ENCODE results near the gene GLA. TPM values are rescaled to one million over a fixed set of nuclear protein-coding genes. Genes with fewer than 3 reads are reported as not detected.

Gene GLA
- total RNA-seq, 2 donors from 2014 or later: 9.7 to 11.8 TPM

DNA sequence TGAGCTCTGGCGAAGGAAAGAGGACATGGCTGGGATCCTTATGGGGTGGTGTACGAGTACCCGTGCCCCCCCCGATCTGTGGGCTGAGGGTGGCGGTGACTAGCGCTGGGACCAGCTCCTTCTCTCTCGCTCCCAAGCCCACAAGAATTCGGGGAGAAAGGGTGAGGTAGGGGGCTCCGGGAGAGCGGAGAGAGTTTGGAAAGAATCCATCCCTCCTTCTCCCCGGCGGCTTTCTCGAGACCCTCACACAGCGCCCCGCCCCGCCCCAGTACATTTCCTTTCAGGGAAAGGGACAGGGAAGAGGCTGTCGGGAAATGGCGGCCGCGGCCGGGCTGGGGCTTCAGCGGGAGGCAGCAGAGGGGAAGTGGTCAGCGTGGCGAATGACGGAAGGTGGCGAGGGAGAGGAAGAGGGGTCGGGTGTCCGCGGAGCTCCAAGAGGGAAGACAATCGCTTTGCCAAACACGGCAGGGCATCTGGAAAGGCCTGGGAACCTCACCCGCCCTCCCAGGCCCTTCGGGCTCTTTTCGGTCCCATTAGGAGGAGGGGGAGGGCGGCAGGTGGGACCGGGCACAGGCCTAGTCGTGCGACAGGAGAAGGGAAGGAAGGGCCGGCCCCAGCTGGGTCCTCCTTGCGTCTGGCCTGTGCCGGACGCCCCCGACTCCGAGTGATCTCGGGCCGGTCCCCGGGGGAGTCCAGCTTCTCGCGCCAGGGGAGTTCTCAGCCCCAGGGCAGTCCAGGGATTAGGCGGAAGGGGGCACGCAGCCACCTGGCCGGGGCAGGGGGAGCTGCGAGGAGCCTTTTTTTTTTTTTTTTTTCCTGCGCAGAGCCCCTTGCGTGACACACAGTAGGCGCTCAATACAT is 10.5 kb upstream of the GLA start:
- no peaks in the 10 kb centered on the region for H3K9me3 ChIP-seq
- no peak for DNase-seq (ENCODE audit: low spot score)
- peaks cover 0 to 4% of the 10 kb centered on the region in 2 donors for H3K4me1 ChIP-seq
- TF ChIP-seq, protein P1, sequence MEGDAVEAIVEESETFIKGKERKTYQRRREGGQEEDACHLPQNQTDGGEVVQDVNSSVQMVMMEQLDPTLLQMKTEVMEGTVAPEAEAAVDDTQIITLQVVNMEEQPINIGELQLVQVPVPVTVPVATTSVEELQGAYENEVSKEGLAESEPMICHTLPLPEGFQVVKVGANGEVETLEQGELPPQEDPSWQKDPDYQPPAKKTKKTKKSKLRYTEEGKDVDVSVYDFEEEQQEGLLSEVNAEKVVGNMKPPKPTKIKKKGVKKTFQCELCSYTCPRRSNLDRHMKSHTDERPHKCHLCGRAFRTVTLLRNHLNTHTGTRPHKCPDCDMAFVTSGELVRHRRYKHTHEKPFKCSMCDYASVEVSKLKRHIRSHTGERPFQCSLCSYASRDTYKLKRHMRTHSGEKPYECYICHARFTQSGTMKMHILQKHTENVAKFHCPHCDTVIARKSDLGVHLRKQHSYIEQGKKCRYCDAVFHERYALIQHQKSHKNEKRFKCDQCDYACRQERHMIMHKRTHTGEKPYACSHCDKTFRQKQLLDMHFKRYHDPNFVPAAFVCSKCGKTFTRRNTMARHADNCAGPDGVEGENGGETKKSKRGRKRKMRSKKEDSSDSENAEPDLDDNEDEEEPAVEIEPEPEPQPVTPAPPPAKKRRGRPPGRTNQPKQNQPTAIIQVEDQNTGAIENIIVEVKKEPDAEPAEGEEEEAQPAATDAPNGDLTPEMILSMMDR (IDR thresholded peaks at IDR 0.05): no peak
- H3K36me3 ChIP-seq: peaks cover 3% of the 10 kb centered on the region
- peak overlapping the region; percentile 58 to 59 for H3K4me3 ChIP-seq
- peak overlapping the region; percentile 91 to 95 for H3K27ac ChIP-seq
- no peaks in the 10 kb centered on the region for H3K27me3 ChIP-seq

DNA sequence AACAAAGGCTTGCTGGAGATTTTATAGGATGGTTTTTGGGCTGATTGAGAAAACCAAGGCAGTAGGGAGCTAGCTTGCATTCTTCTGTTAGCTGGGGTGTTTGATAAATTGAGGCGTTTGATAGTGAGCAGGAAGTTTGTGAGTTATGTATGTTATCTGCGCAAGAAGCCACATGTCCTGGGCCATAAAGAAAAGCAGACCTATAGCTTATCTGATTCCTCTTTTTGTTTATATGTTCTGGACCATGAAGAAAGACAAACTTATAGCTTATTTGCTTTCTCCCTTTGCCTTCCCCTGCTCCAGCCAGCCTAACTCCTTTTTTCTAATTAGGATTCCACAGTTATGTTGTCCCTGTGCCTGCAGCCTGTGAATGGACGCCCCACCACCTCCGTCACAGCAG is 9.5 kb upstream of the GLA start:
- peaks cover 0 to 11% of the 10 kb centered on the region in 2 donors for H3K4me1 ChIP-seq
- DNase-seq (ENCODE audit: low spot score): no peak
- TF ChIP-seq, protein P1 (IDR thresholded peaks at IDR 0.05): no peak
- H3K9me3 ChIP-seq: no peaks in the 10 kb centered on the region
- peak overlapping the region; percentile 91 to 95 for H3K27ac ChIP-seq
- H3K27me3 ChIP-seq: no peaks in the 10 kb centered on the region
- peaks cover 4% of the 10 kb centered on the region for H3K36me3 ChIP-seq
- no peak overlapping the region for H3K4me3 ChIP-seq

DNA sequence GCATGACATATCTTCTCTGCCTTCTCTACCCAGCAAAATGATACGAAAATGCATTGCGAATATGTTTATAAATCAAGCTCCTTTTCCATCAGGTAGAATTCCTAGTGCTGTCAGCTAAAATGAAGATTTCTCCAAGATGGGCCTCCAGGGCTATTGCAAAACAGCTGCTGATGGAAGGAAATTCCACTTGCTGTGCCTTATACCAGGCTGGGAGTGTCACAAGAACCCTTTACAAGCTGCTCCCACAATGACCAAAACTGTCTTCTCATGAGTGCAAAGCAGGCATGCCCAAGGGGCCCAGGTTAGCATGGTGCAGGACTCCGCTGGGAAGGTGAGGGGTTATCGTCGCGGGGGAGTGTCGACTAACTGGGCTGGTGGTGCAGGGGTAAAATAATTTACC is 9.0 kb upstream of the GLA start:
- H3K4me3 ChIP-seq: no peak overlapping the region
- H3K4me1 ChIP-seq: peaks cover 0 to 13% of the 10 kb centered on the region in 2 donors
- H3K9me3 ChIP-seq: no peaks in the 10 kb centered on the region
- H3K27me3 ChIP-seq: no peaks in the 10 kb centered on the region
- H3K27ac ChIP-seq: peak overlapping the region in 1 of 2 donors; percentile 95
- peaks cover 4% of the 10 kb centered on the region for H3K36me3 ChIP-seq
- DNase-seq (ENCODE audit: low spot score): no peak
- TF ChIP-seq, protein P1 (IDR thresholded peaks at IDR 0.05): no peak

DNA sequence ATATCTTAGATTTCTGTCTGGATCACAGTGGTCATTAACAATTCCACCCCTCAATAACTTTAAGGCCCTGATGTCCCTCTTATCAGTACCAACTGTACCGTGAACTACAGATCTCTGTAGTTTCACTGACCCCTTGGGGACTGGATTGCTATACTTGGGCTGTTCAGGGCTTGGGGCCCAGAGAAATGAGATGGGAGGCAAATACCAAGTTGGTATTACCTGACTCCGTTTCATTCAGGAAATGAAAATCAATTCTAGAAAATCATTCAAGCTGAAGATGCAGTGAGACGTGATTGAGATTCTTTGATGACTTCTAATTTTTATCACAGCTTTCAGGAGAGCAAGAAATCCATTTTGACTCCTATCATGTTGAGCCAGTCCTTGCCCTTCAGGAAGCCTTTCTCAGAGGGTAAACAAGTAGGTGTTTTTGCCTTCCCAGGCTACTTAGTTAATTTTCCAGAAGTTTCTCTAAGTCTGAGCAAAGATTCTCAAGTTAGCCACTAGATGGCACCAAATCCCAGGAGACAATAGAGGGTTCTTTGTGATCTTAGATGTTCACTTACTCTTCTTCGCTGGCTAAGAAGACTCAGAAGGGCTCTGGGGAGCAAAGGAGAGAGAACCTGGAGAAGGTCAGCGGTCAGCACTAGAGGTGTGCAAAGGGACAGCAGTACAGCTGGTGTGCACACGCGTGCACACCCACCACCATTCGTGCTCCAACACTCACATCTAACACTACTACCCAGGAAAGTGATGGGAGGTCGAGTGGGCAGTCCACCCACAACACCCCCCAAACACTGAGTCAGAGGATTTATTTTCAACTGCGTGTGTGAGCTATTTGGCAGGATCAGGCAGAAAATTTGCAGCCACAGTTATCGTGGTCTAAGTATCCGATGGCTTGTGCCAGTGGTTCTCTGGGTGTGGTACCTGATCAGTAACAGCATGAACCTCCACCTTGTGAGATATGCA is 7.7 kb upstream of the GLA start:
- H3K36me3 ChIP-seq: peaks cover 4% of the 10 kb centered on the region
- no peaks in the 10 kb centered on the region for H3K9me3 ChIP-seq
- peaks cover 0 to 19% of the 10 kb centered on the region in 2 donors for H3K4me1 ChIP-seq
- DNase-seq (ENCODE audit: low spot score): no peak
- TF ChIP-seq, protein P1 (IDR thresholded peaks at IDR 0.05): peak; percentile 62 to 85
- peak overlapping the region; percentile 50 to 83 for H3K27ac ChIP-seq
- no peak overlapping the region for H3K4me3 ChIP-seq
- no peaks in the 10 kb centered on the region for H3K27me3 ChIP-seq

DNA sequence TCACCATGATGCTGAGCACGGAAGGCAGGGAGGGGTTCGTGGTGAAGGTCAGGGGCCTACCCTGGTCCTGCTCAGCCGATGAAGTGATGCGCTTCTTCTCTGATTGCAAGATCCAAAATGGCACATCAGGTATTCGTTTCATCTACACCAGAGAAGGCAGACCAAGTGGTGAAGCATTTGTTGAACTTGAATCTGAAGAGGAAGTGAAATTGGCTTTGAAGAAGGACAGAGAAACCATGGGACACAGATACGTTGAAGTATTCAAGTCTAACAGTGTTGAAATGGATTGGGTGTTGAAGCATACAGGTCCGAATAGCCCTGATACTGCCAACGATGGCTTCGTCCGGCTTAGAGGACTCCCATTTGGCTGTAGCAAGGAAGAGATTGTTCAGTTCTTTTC is 4.3 kb upstream of the GLA start:
- H3K27ac ChIP-seq: peak overlapping the region in 1 of 2 donors; percentile 18
- H3K4me1 ChIP-seq: peaks cover 0 to 31% of the 10 kb centered on the region in 2 donors
- no peak overlapping the region for H3K4me3 ChIP-seq
- peaks cover 4% of the 10 kb centered on the region for H3K36me3 ChIP-seq
- TF ChIP-seq, protein P1 (IDR thresholded peaks at IDR 0.05): no peak
- H3K9me3 ChIP-seq: no peaks in the 10 kb centered on the region
- no peaks in the 10 kb centered on the region for H3K27me3 ChIP-seq
- DNase-seq (ENCODE audit: low spot score): no peak
